CMK (cell line): Measurements from ENCODE around the gene PAQR8.

Experiments used
- DNase-seq: peaks from one replicate; pipeline ENCODE4 v3.0.0-alpha.2; 2010; ENCODE audit warnings: low read depth

PAQR8 gene

GRCh38 chr6:52361945-52362442, at the start of gene PAQR8:
PAQR8 (plus strand) TSS chr6:52362151; CDS start chr6:52403214, 41,063 bp downstream.
- peak; percentile 45 for DNase-seq

GRCh38 chr6:52312461-52312860, 49.5 kb upstream of the PAQR8 start:
- no peak for DNase-seq

- no peak for DNase-seq
These were observed 47.2 kb upstream of the PAQR8 start for GRCh38 chr6:52314752-52315151.

- DNase-seq: no peak
These were observed 44.7 kb upstream of the PAQR8 start for GRCh38 chr6:52317211-52317610.

- no peak for DNase-seq
These were observed 43.9 kb upstream of the PAQR8 start for GRCh38 chr6:52317841-52318581.

- DNase-seq: no peak
These were observed 37.8 kb upstream of the PAQR8 start for GRCh38 chr6:52324189-52324588.

- no peak for DNase-seq
These were observed 36.1 kb upstream of the PAQR8 start for GRCh38 chr6:52325695-52326471.

- DNase-seq: no peak
These were observed 35.2 kb upstream of the PAQR8 start for GRCh38 chr6:52326540-52327364.

- DNase-seq: no peak
These were observed 33.7 kb upstream of the PAQR8 start for GRCh38 chr6:52328303-52328662.

- DNase-seq: no peak
These were observed 33.2 kb upstream of the PAQR8 start for GRCh38 chr6:52328729-52329128.

- DNase-seq: no peak
These were observed 31.5 kb upstream of the PAQR8 start for GRCh38 chr6:52330470-52330869.

- no peak for DNase-seq
These were observed 30.0 kb upstream of the PAQR8 start for GRCh38 chr6:52331793-52332457.

GRCh38 chr6:52333840-52334200, 28.1 kb upstream of the PAQR8 start:
- DNase-seq: no peak

- DNase-seq: no peak
These were observed 26.4 kb upstream of the PAQR8 start for GRCh38 chr6:52335576-52335975.

GRCh38 chr6:52336919-52337561, 24.9 kb upstream of the PAQR8 start:
- no peak for DNase-seq

- no peak for DNase-seq
These were observed 24.2 kb upstream of the PAQR8 start for GRCh38 chr6:52337633-52338290.

- no peak for DNase-seq
These were observed 21.4 kb upstream of the PAQR8 start for GRCh38 chr6:52340603-52340880.

- peak; percentile 39 for DNase-seq
These were observed 20.2 kb upstream of the PAQR8 start for GRCh38 chr6:52341561-52342260.

- DNase-seq: no peak
These were observed 16.6 kb upstream of the PAQR8 start for GRCh38 chr6:52345311-52345710.

- DNase-seq: no peak
These were observed 15.4 kb upstream of the PAQR8 start for GRCh38 chr6:52346503-52346902.

GRCh38 chr6:52347818-52348217, 14.1 kb upstream of the PAQR8 start:
- DNase-seq: no peak
